ENCODE results near the gene FAM107A.

The FAM107A gene

DNA sequence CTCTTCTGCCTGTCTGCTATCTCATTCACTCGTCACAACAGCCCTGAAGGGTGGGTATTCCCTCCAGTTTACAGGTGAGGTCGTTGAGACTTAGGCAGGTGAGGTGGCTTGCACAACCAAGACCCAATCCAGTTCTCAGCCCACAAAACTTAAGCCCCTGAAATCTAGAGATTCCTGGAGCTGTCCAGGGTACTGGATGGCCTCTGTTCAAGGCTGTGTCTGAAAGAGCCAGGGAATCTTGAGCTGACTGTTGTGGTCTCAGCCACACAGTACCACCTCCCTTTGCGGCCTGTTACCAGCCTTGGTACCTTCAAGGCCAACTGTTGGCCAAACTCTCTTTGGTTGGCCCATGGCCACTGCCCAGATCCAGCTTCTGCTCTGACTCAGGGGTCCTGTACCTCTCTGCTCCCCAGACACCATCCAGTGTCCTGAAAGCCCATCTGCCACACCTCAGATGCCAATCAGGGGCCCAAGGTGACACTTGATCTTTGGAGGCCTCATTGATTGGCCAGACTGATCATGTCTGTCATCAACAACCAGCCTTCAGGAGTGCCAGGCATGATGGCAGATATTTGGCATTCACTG is 10.9 kb upstream of the FAM107A start:
- TF ChIP-seq, protein P1, sequence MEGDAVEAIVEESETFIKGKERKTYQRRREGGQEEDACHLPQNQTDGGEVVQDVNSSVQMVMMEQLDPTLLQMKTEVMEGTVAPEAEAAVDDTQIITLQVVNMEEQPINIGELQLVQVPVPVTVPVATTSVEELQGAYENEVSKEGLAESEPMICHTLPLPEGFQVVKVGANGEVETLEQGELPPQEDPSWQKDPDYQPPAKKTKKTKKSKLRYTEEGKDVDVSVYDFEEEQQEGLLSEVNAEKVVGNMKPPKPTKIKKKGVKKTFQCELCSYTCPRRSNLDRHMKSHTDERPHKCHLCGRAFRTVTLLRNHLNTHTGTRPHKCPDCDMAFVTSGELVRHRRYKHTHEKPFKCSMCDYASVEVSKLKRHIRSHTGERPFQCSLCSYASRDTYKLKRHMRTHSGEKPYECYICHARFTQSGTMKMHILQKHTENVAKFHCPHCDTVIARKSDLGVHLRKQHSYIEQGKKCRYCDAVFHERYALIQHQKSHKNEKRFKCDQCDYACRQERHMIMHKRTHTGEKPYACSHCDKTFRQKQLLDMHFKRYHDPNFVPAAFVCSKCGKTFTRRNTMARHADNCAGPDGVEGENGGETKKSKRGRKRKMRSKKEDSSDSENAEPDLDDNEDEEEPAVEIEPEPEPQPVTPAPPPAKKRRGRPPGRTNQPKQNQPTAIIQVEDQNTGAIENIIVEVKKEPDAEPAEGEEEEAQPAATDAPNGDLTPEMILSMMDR (IDR thresholded peaks at IDR 0.05; ENCODE audit: unreplicated experiment in 3 of 3), result no peak
- Mint-ChIP-seq H3K36me3 (ENCODE audit: low read depth) (no peaks in the 10 kb centered on the region), H3K4me1 (peaks cover 31% of the 10 kb centered on the region), H3K27ac (no peak overlapping the region), H3K27me3 (ENCODE audit: low read depth) (peaks cover 55% of the 10 kb centered on the region), H3K4me3 (peak overlapping the region in 1 of 3 experiments; percentile 61), H3K9me3 (peaks cover 2% of the 10 kb centered on the region)

GRCh38 chr3:58586776-58587192 is 9.6 kb upstream of the FAM107A start:
- Mint-ChIP-seq H3K4me1 (peaks cover 34% of the 10 kb centered on the region), H3K4me3 (no peak overlapping the region), H3K36me3 (ENCODE audit: low read depth) (no peaks in the 10 kb centered on the region), H3K9me3 (peaks cover 2% of the 10 kb centered on the region), H3K27me3 (ENCODE audit: low read depth) (peaks cover 55% of the 10 kb centered on the region), H3K27ac (no peak overlapping the region)
- TF ChIP-seq, protein P1 (IDR thresholded peaks at IDR 0.05; ENCODE audit: unreplicated experiment in 3 of 3), result no peak

DNA sequence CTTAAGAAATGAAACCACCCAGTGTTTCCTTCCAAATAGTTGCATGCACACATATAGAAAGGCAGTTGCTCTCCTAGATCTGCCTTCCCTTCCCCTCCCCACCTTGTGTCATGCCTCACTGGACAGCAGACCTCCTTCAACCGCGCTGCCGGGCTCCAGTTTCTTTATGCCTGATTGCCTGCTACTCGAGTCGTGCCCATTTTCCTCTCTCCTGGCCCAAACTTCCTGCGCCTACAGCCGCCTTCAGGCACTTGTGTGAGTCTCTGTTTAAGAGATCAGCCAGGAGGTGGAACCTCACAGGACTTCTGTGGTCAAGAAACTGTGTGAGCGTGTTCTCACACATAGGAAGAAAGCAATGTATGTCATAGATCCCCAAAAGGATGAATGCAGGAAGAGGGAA is 8.8 kb upstream of the FAM107A start:
- peaks cover 59% of the 10 kb centered on the region for H3K27me3 Mint-ChIP-seq (ENCODE audit: low read depth)
- peaks cover 42% of the 10 kb centered on the region for H3K4me1 Mint-ChIP-seq

GRCh38 chr3:58585005-58585786 is 8.0 kb upstream of the FAM107A start:
- peaks cover 47% of the 10 kb centered on the region for H3K4me1 Mint-ChIP-seq
- peaks cover 57% of the 10 kb centered on the region for H3K27me3 Mint-ChIP-seq (ENCODE audit: low read depth)
- peaks cover 2% of the 10 kb centered on the region for H3K9me3 Mint-ChIP-seq
- H3K4me3 Mint-ChIP-seq, result peak overlapping the region; percentile 83 to 88 (median 85)
- TF ChIP-seq, protein P1 (IDR thresholded peaks at IDR 0.05; ENCODE audit: unreplicated experiment in 3 of 3), result peak; percentile 70 to 85 (median 75)
- peak overlapping the region in 2 of 3 experiments; percentile 31 to 44 for H3K27ac Mint-ChIP-seq
- no peaks in the 10 kb centered on the region for H3K36me3 Mint-ChIP-seq (ENCODE audit: low read depth)

More for the DNA sequence above, 8.8 kb upstream of the FAM107A start:
- Mint-ChIP-seq H3K36me3 (ENCODE audit: low read depth) (no peaks in the 10 kb centered on the region), H3K9me3 (peaks cover 2% of the 10 kb centered on the region), H3K4me3 (peak overlapping the region; percentile 83 to 88 (median 85)), H3K27ac (peak overlapping the region in 1 of 3 experiments; percentile 61)
- TF ChIP-seq, protein P1 (IDR thresholded peaks at IDR 0.05; ENCODE audit: unreplicated experiment in 3 of 3), result no peak

GRCh38 chr3:58584690-58585004 is 7.5 kb upstream of the FAM107A start:
- Mint-ChIP-seq H3K4me1 (peaks cover 47% of the 10 kb centered on the region), H3K36me3 (ENCODE audit: low read depth) (no peaks in the 10 kb centered on the region), H3K9me3 (peaks cover 2% of the 10 kb centered on the region), H3K27ac (peak overlapping the region in 2 of 3 experiments; percentile 31 to 44), H3K4me3 (peak overlapping the region; percentile 83 to 88 (median 85)), H3K27me3 (ENCODE audit: low read depth) (peaks cover 56% of the 10 kb centered on the region)
- TF ChIP-seq, protein P1 (IDR thresholded peaks at IDR 0.05; ENCODE audit: unreplicated experiment in 3 of 3), result no peak

Data from nephron (organoid).